DOHH2 (cell line): ENCODE measurements around the gene GOT1.

Experiments used
- H3F3A ChIP-seq: fragments of 200-600 bp; sonication (generic), shearing (Covaris generic); 2 replicates; pipeline ENCODE4 v1.6.0; 2016; ENCODE audit warnings: antibody characterized with exemption, mild to moderate bottlenecking; ENCODE audit not compliant: control insufficient read depth, insufficient read depth
- H3K27ac ChIP-seq: fragments of 200-600 bp; sonication (generic); 2 replicates; pipeline ENCODE4 v1.5.1; 2014; ENCODE audit warnings: low read depth, mild to moderate bottlenecking, low read length, moderate library complexity
- H3K27me3 ChIP-seq: fragments of 200-600 bp; sonication (generic); 2 replicates; pipeline ENCODE4 v1.6.1; 2014; ENCODE audit warnings: mild to moderate bottlenecking, low read length, mixed read lengths; ENCODE audit not compliant: control insufficient read depth
- H3K36me3 ChIP-seq: fragments of 200-600 bp; sonication (generic); 2 replicates; pipeline ENCODE4 v1.6.1; 2014; ENCODE audit warnings: mild to moderate bottlenecking, low read length, moderate library complexity, mixed read lengths; ENCODE audit not compliant: control insufficient read depth
- H3K4me1 ChIP-seq: fragments of 200-600 bp; sonication (generic); 2 replicates; pipeline ENCODE4 v1.6.1; 2014; ENCODE audit warnings: mild to moderate bottlenecking, low read length, mixed read lengths; ENCODE audit not compliant: control insufficient read depth
- H3K4me2 ChIP-seq: fragments of 200-600 bp; sonication (generic); 2 replicates; pipeline ENCODE4 v1.6.0; 2014; ENCODE audit warnings: mild to moderate bottlenecking, low read length, moderate library complexity
- H3K4me3 ChIP-seq: fragments of 200-600 bp; sonication (generic); 2 replicates; pipeline ENCODE4 v1.5.1; 2014; ENCODE audit warnings: mild to moderate bottlenecking, low read length, mixed read lengths
- H3K79me2 ChIP-seq: fragments of 200-600 bp; sonication (generic); 2 replicates; pipeline ENCODE4 v1.6.1; 2014; ENCODE audit warnings: mild to moderate bottlenecking, low read length, mixed read lengths; ENCODE audit not compliant: control insufficient read depth
- H3K9me2 ChIP-seq: fragments of 200-600 bp; sonication (generic); replicated peaks from 2 replicates; pipeline ENCODE4 v1.6.1; 2014; ENCODE audit warnings: mild to moderate bottlenecking, low read length, mixed read lengths; ENCODE audit not compliant: control insufficient read depth
- H3K9me3 ChIP-seq: fragments of 200-600 bp; sonication (generic); 2 replicates; pipeline ENCODE4 v1.6.1; 2014; ENCODE audit warnings: antibody characterized with exemption, low read length, mixed read lengths; ENCODE audit not compliant: control insufficient read depth, insufficient read depth
- H4K20me1 ChIP-seq: fragments of 200-600 bp; sonication (generic); 2 replicates; pipeline ENCODE4 v1.6.0; 2014; ENCODE audit warnings: low read depth, mild to moderate bottlenecking, antibody characterized with exemption, low read length, moderate library complexity; ENCODE audit not compliant: control insufficient read depth, insufficient read depth
- EZH2phosphoT487 ChIP-seq: fragments of 200-600 bp; sonication (generic); IDR thresholded peaks from 2 replicates; pipeline ENCODE4 v1.6.1; 2017; ENCODE audit warnings: borderline replicate concordance, mild to moderate bottlenecking, antibody characterized with exemption, low read length, moderate library complexity, mixed read lengths
- TF ChIP-seq, protein P1 (sequence below): fragments of 200-600 bp; sonication (generic); IDR thresholded peaks from one replicate; pipeline ENCODE4 v1.5.1; 2014; ENCODE audit warnings: antibody characterized with exemption, mild to moderate bottlenecking, low read depth, low read length; ENCODE audit not compliant: poor library complexity, severe bottlenecking

Gene GOT1

DNA sequence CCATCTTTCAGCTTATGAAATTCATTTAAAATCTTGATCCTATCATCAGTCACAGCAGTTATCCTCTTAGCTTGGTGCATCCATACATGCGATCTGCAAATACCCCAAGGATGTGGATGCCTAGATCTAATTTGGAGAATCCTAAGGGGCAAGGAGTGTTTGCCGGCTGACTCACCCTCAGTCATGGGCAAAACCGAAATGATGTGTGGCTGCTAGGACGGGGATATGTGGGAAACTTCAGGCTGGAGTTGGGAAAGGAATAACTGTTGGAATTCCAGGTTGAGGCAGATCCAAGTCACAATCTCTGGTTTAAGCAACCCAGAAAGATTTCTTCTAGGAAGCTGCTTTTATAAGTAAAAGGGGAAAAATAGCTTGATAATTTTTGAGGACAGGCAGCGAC lies 19.7 kb upstream of the GOT1 start:
- Histone ChIP-seq H3K4me2 (no peak overlapping the region), H4K20me1 (no peaks in the 10 kb centered on the region), H3K27ac (no peak overlapping the region), H3K79me2 (no peaks in the 10 kb centered on the region), H3F3A (no peaks in the 10 kb centered on the region), H3K9me2 (no peaks in the 10 kb centered on the region), H3K4me1 (no peaks in the 10 kb centered on the region), H3K4me3 (no peak overlapping the region), H3K36me3 (no peaks in the 10 kb centered on the region), H3K27me3 (peaks cover 43% of the 10 kb centered on the region), H3K9me3 (no peaks in the 10 kb centered on the region)
- no peak for TF ChIP-seq EZH2phosphoT487
- TF ChIP-seq, protein P1, sequence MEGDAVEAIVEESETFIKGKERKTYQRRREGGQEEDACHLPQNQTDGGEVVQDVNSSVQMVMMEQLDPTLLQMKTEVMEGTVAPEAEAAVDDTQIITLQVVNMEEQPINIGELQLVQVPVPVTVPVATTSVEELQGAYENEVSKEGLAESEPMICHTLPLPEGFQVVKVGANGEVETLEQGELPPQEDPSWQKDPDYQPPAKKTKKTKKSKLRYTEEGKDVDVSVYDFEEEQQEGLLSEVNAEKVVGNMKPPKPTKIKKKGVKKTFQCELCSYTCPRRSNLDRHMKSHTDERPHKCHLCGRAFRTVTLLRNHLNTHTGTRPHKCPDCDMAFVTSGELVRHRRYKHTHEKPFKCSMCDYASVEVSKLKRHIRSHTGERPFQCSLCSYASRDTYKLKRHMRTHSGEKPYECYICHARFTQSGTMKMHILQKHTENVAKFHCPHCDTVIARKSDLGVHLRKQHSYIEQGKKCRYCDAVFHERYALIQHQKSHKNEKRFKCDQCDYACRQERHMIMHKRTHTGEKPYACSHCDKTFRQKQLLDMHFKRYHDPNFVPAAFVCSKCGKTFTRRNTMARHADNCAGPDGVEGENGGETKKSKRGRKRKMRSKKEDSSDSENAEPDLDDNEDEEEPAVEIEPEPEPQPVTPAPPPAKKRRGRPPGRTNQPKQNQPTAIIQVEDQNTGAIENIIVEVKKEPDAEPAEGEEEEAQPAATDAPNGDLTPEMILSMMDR = no peak

GRCh38 chr10:99449023-99449422 lies 18.6 kb upstream of the GOT1 start:
- Histone ChIP-seq H3K4me2 (no peak overlapping the region), H3K79me2 (no peaks in the 10 kb centered on the region), H3K36me3 (no peaks in the 10 kb centered on the region), H3K9me2 (no peaks in the 10 kb centered on the region), H3K27ac (no peak overlapping the region), H3K4me1 (no peaks in the 10 kb centered on the region), H4K20me1 (no peaks in the 10 kb centered on the region), H3K9me3 (no peaks in the 10 kb centered on the region), H3K4me3 (no peak overlapping the region), H3F3A (no peaks in the 10 kb centered on the region), H3K27me3 (peaks cover 37% of the 10 kb centered on the region)
- TF ChIP-seq, protein P1 = no peak
- no peak for TF ChIP-seq EZH2phosphoT487

- no peaks in the 10 kb centered on the region for H3K9me2 ChIP-seq
- H4K20me1 ChIP-seq = no peaks in the 10 kb centered on the region
- H3K27me3 ChIP-seq = peaks cover 13% of the 10 kb centered on the region
- no peaks in the 10 kb centered on the region for H3K36me3 ChIP-seq
- no peak overlapping the region for H3K4me2 ChIP-seq
- TF ChIP-seq, protein P1 = no peak
- TF ChIP-seq EZH2phosphoT487 = no peak
- H3F3A ChIP-seq = no peaks in the 10 kb centered on the region
- H3K79me2 ChIP-seq = no peaks in the 10 kb centered on the region
- no peak overlapping the region for H3K4me3 ChIP-seq
- H3K27ac ChIP-seq = no peak overlapping the region
- H3K9me3 ChIP-seq = no peaks in the 10 kb centered on the region
- no peaks in the 10 kb centered on the region for H3K4me1 ChIP-seq
Observed at GRCh38 chr10:99444383-99445045, 14.1 kb upstream of the GOT1 start.
